ENCODE data around the gene PPP2R3B.
"Not testable (repeated sequence)": the region's sequence is repeated elsewhere in the genome, so short reads cannot be mapped to it uniquely, and the experiment has no call there.

Gene PPP2R3B

GRCh38 chrX:351736-352135 is 35.0 kb downstream of the PPP2R3B start:
- no peak for DNase-seq

DNA sequence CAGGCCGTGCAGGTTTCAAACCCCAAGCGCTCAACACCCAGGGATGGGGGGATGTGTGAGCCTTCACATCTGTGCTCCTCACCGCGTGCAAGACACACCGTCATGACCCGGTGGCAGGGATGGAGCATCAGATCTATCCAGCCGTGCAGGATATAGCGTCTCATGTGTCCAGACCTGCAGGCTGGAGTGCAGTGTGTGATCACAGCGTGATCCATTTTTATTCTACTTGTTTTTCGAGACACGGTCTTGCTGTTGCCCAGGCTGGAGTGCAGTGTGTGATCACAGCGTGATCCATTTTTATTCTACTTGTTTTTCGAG is 35.4 kb downstream of the PPP2R3B start:
- not testable (repeated sequence) for DNase-seq

GRCh38 chrX:350534-351323 is 36.0 kb downstream of the PPP2R3B start:
- no peak for DNase-seq

- no peak for DNase-seq
These were observed 36.6 kb downstream of the PPP2R3B start for GRCh38 chrX:350148-350533.

DNA sequence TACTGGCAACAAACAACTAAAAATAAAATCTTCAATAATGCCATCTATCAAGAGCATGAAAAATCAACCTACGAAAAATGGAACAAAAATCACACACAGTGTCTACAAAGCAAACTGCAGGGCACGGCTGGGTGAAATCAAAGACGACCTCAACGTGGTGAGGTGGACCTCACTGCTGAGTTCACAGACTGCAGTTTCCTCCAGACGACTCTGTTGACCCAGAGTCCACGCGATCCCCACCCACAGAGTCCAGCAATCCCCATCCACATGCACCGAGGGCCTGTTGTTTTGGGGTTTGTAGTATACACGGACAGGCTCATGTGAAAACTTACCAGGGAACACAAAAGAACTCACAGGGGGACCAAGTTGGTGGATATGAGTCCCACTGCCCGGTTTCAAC is 37.0 kb downstream of the PPP2R3B start:
- no peak for DNase-seq

DNA sequence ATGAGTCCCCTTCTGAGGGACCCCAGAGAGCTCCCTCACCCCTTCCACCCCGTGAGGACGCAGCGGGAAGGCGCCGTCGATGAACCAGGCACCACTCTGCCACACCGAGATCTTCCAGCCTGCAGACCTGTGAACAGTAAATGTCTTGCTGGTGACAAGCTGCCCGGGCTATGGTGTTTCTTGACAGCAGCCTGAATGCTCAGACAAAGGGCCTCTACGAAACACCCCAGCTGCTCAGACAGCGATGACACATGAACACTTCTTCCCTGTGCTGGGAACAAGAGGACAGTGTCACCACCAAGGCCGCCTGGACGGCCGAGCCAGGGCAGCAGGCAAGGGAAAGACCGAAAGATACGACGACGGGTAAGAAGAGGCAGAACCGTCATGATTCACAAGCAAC is 37.5 kb downstream of the PPP2R3B start:
- DNase-seq, result no peak

- no peak for DNase-seq
These were observed 38.1 kb downstream of the PPP2R3B start for GRCh38 chrX:348461-349117.

DNA sequence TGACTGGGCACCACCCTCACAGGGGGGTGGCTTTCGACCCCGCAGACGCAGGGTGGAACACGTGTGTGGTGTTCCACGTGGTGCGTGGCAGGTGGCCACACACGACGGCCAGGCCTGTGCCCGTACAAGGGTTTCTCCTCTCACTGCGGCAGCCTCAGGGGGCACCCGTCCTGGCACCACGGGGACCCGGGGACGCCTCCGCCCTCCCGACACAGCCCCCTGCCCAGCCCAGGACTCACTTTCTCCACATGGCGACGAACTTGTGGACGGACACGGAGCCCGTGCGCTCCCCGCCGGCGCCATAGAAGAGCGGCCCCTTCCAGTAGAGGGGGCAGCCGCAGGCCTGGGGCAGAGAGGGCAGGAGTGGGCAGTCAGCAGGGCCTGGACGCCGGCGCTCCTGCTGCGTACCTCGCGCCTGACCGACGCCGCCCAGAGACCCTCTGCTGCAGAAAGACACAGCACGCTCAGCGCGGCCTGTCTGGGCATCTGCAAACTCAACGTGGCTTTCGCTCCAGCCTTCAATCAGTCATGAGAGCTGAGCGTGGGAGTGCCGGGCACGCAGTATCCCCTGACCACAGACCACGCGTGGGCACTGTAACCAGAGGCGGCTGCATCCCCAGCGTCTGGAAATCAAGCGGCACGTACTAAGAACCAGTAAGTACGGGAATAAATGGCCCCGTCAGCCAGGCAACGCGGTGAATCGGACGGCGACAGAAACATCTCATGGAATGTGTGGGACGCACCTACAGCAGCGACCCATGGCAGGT is 39.2 kb downstream of the PPP2R3B start:
- no peak for DNase-seq

DNA sequence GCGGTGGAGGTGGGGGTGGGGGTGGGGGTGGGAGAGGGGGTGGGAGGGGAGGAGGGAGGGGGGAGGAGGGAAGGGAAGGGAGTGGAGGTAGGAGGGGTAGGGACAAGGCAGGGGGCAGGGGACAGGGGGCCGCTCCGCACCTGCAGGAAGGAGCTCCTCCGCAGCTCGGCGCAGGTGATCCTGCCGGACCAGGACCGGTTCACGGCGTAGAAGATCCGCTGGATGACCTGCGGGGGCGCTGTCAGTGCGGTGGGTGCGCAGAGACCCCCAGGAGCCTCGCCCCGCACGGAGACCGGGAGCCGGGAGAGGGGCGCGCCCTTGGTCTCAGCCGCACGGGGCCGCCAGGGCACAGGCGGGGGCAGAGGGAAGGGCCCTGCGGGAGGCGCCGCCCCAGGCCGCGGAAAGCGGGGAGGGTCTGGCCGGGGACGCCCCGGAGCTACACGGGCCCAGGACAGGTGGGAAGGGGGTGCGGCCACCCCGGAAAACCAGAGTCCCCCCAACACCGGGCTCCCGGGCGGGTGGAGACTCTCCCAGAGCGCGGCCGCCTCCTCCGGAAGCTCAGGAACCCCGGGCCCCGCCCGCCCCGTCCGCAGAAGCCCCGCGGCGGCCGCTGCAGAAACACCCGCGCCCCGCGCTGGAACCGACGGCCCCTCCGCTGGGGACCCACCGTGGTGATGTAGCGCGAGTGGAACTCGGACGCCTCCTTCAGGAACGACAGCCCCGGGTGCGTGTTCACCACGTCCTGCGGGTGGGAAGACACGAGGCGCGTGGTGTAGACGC is 40.5 kb downstream of the PPP2R3B start:
- no peak for DNase-seq

DNA sequence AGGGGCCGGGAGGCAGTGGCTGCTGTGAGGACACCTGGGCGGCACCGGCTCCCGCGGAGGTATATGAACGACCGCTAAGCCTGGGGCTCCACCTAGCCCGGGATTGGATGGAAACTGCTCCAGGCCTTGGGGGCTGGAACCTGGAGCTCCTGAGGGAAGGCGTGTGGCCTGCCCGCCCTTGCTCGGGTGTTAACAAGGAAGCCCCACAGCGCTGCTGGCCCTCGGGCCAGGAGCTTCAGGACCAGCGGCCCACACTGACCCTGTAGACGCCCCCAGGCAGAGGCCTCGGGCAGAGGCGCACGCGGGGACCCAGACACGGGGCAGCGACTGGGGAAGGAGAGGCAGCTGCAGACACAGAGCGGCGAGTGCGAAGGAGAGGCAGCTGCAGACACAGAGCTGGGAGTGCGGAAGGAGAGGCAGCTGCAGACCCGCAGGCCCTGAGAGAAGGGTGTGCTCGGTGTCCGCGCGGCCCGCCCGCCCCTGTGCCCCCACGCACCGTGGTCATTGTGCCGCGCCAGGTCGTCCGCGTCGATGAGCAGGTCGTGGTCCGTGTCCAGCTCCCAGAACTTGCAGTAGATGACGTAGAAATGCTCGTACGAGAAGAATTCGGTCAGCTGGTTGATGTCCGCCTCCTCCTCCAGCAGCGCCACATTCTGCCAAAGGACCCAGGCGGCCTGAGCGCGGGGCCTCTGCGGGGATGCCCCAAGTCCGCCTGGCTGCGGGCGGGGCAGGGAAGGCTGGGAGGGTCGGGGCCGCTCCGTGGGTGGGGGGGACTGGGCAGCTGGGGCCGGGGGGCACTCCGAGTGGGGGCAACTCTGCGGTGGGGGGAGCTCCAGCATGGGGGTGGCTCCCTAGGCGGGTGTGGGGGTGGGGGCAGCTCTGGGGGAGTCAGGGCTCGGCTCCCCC is 41.4 kb downstream of the PPP2R3B start:
- no peak for DNase-seq

DNA sequence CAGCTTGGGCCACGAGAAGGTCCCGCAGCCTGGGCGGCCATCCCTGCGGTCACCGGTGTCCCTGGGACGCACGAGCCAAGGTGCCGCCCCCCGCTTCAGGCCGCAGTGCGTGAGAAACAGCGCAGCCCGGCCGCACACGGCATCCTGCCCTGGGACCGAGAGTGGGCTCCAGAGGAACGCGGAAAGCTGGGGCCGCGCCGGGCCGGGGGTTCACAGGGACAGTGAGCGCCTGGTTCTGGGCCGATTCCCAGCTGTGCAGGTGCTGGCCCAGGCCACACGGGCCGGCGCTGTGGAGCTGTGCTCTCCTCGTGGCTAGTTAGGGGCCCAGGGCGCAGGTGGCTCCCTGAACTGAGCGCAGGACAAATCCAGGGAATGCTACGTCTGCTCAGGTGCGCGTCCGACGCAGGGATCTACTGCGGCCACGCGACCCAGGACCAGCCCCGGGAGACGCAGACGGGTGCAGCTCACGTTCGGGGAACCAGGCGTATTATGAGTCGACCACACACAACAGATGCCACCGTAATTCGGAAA is 42.3 kb downstream of the PPP2R3B start:
- no peak for DNase-seq

GRCh38 chrX:341541-342101 is 45.1 kb downstream of the PPP2R3B start:
- no peak for DNase-seq

- no peak for DNase-seq
These were observed 45.9 kb downstream of the PPP2R3B start for GRCh38 chrX:340641-341423.

- no peak for DNase-seq
These were observed 46.6 kb downstream of the PPP2R3B start for GRCh38 chrX:340121-340520.

- DNase-seq, result no peak
These were observed 47.8 kb downstream of the PPP2R3B start for GRCh38 chrX:338836-339400.

DNA sequence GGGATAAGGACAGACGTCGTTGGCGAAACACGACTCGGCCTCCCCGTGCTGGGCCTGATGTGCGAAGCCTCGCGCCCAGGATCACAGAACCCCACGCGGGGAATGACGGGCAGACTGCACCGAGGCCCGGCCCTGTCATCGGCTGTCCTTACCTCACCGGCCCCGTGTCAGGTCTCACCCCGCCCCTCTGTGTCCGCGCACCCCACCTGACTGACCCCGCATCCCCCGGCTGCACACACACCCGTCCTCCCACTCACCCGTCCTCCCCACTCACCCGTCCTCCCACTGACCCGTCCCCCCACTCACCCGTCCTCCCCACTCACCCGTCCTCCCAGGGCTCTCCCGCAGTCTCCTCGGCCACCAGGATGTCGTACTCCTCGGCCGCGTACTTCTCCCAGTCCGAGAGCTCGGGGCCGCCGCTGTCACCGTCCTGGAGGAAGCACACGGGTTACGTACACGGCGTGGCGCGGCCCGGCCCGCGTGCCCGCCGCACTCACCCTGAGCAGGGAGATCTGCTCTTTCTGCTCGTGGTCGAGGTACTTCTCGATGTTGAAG is 48.3 kb downstream of the PPP2R3B start:
- no peak for DNase-seq

DNA sequence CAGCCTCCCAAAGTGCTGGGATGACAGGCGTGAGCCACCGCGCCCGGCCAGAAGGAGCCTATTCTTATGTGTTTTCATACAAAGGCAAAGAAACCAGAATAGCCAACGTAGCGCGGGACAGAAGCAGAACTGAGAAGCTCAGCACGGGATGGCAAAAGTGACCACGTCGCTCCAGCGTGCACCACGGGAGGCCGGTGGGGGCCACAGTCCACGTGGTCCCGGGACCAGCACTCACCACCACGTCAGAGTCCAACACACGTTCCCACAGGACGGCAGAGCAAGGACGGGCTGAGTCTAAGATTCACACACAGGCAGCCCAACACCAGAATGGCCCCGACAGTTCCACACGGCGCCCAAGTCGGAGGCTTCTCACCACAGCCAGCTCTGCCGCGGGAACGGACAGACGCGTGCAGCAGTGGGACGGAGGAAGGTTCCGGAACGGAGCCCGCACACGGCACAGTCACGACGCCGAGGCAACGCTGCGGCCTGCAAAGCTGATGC is 49.3 kb downstream of the PPP2R3B start:
- DNase-seq, result no peak

- no peak for DNase-seq
These were observed 50.5 kb downstream of the PPP2R3B start for GRCh38 chrX:336227-336626.

- no peak for DNase-seq
These were observed 51.0 kb downstream of the PPP2R3B start for GRCh38 chrX:335758-336155.
